ENCODE results near the gene CPN2. TPM values are rescaled to one million over a fixed set of nuclear protein-coding genes. Genes with fewer than 3 reads are reported as not detected.

Gene CPN2
- polyA plus RNA-seq, 1 donor from 2014 or later = not detected

DNA sequence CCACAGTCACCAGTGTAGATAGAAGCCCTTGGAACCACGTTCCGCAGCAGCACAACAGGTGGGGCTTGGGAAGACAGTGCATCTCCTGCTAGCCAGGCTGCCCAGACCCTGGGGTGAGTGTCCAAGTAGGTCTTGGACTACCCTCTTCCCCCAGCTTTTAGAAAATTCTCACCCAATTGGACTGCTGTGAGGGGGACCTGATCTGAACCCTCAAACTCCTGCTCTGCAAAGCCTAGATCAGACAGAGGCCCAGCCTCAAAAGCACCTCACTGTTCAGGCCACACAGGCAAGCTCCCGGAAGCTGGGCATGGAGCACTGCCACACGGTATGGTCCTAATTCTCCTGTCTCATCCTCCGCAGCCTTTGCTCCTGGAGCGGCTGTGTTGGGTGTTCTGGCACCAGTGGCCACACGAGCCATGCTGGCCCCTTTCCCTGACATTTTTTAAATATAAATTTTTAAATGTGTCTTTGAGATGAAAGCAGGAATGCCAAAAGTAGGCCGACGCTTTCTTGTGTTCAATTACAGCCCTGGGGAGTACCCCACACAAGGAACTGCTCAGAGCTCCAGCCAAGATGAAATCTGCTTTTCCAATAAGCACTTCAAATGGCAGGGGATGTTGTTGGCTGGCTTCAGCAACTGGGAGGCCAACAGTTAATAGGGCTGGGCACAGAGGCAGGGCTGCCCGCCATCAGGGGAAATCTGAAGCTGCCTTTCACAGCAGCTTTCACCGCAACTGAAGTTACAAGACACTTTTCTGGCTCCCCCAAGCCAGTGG is 40.9 kb downstream of the CPN2 start:
- H3K27ac ChIP-seq (ENCODE audit: low read length) = no peak overlapping the region
- H3K9me3 ChIP-seq (ENCODE audit: low read length) = no peaks in the 10 kb centered on the region
- TF ChIP-seq, protein P1, sequence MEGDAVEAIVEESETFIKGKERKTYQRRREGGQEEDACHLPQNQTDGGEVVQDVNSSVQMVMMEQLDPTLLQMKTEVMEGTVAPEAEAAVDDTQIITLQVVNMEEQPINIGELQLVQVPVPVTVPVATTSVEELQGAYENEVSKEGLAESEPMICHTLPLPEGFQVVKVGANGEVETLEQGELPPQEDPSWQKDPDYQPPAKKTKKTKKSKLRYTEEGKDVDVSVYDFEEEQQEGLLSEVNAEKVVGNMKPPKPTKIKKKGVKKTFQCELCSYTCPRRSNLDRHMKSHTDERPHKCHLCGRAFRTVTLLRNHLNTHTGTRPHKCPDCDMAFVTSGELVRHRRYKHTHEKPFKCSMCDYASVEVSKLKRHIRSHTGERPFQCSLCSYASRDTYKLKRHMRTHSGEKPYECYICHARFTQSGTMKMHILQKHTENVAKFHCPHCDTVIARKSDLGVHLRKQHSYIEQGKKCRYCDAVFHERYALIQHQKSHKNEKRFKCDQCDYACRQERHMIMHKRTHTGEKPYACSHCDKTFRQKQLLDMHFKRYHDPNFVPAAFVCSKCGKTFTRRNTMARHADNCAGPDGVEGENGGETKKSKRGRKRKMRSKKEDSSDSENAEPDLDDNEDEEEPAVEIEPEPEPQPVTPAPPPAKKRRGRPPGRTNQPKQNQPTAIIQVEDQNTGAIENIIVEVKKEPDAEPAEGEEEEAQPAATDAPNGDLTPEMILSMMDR (IDR thresholded peaks at IDR 0.05; ENCODE audit: poor library complexity, severe bottlenecking) = no peak
- no peak for TF ChIP-seq POLR2AphosphoS5 (IDR thresholded peaks at IDR 0.05)
- no peak for TF ChIP-seq RAD21 (conservative IDR thresholded peaks at IDR 0.05)
- TF ChIP-seq MXI1 (conservative IDR thresholded peaks at IDR 0.05; ENCODE audit: poor library complexity, severe bottlenecking) = no peak
- TF ChIP-seq TAF1 (IDR thresholded peaks at IDR 0.05; ENCODE audit: low read depth) = no peak
- no peak for TF ChIP-seq EZH2 (IDR thresholded peaks at IDR 0.05; ENCODE audit: borderline replicate concordance, insufficient read depth, low read length, poor library complexity, severe bottlenecking)
- TF ChIP-seq, protein P2, sequence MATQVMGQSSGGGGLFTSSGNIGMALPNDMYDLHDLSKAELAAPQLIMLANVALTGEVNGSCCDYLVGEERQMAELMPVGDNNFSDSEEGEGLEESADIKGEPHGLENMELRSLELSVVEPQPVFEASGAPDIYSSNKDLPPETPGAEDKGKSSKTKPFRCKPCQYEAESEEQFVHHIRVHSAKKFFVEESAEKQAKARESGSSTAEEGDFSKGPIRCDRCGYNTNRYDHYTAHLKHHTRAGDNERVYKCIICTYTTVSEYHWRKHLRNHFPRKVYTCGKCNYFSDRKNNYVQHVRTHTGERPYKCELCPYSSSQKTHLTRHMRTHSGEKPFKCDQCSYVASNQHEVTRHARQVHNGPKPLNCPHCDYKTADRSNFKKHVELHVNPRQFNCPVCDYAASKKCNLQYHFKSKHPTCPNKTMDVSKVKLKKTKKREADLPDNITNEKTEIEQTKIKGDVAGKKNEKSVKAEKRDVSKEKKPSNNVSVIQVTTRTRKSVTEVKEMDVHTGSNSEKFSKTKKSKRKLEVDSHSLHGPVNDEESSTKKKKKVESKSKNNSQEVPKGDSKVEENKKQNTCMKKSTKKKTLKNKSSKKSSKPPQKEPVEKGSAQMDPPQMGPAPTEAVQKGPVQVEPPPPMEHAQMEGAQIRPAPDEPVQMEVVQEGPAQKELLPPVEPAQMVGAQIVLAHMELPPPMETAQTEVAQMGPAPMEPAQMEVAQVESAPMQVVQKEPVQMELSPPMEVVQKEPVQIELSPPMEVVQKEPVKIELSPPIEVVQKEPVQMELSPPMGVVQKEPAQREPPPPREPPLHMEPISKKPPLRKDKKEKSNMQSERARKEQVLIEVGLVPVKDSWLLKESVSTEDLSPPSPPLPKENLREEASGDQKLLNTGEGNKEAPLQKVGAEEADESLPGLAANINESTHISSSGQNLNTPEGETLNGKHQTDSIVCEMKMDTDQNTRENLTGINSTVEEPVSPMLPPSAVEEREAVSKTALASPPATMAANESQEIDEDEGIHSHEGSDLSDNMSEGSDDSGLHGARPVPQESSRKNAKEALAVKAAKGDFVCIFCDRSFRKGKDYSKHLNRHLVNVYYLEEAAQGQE (IDR thresholded peaks at IDR 0.05; ENCODE audit: borderline replicate concordance) = no peak
- TF ChIP-seq SMC3 (conservative IDR thresholded peaks at IDR 0.05; ENCODE audit: poor library complexity) = no peak
- TF ChIP-seq EP300 (conservative IDR thresholded peaks at IDR 0.05; ENCODE audit: poor library complexity, severe bottlenecking) = no peak
- H3K27me3 ChIP-seq (ENCODE audit: insufficient read depth, low read depth, low read length) = peaks cover 8% of the 10 kb centered on the region
- no peaks in the 10 kb centered on the region for H3K36me3 ChIP-seq (ENCODE audit: insufficient read depth, low read length)
- no peak overlapping the region for H3K4me2 ChIP-seq (ENCODE audit: low read length)
- H3K79me2 ChIP-seq (replicated peaks; ENCODE audit: insufficient read depth, low read length) = no peaks in the 10 kb centered on the region
- H3K4me3 ChIP-seq (ENCODE audit: low read length) = no peak overlapping the region
- no peaks in the 10 kb centered on the region for H3F3A ChIP-seq (ENCODE audit: insufficient read depth, low read length, poor library complexity, severe bottlenecking)
- no peak overlapping the region for H2AFZ ChIP-seq (ENCODE audit: low read depth, low read length)
- H4K20me1 ChIP-seq (ENCODE audit: insufficient read depth) = no peaks in the 10 kb centered on the region
- H3K9me2 ChIP-seq (ENCODE audit: insufficient read depth, low read length) = no peaks in the 10 kb centered on the region
- H3K9ac ChIP-seq (ENCODE audit: low read length) = no peak overlapping the region

DNA sequence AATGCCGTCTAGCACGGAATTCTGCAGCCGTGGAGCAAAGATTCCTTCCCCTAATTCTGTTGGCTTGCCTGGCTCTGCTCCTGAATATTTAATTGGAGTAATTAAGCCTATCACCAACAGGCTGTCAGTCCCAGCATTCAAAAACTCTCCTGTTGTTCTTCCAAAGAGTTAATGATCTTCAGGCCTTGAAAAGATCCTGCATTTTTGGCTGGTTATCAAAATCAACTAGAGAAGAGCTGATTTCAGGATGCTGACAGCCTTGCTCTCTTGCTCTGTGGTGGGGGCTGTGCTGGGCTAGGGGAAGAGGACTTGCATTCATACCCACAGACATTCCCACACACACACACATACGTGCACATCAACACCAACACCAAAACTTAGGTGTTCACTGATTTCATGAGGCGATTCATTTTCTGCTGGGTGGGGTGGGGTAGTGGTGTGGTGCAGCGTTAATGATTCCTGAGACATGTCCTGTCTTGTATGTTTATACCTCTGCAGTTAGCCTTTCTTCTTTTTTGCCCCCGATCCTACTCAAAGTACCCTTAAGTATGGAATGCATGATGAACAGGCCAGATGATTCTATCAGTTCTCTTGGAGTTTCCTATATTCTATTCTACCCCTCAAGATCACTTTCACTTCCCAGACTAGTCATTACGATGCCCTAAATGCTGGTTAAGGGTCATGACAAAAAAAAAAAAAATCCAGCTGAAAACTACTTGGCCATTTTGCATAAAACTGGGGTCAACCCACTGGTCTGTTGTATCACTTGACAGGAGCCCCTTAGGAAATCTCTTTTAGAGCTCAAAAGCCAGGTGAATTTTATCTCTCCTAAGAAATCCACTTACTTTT is 42.3 kb downstream of the CPN2 start:
- H3K27me3 ChIP-seq (ENCODE audit: insufficient read depth, low read depth, low read length) = peaks cover 9% of the 10 kb centered on the region
- no peaks in the 10 kb centered on the region for H3K9me3 ChIP-seq (ENCODE audit: low read length)
- no peaks in the 10 kb centered on the region for H3F3A ChIP-seq (ENCODE audit: insufficient read depth, low read length, poor library complexity, severe bottlenecking)
- no peak overlapping the region for H3K9ac ChIP-seq (ENCODE audit: low read length)
- H3K79me2 ChIP-seq (replicated peaks; ENCODE audit: insufficient read depth, low read length) = no peaks in the 10 kb centered on the region
- H4K20me1 ChIP-seq (ENCODE audit: insufficient read depth) = no peaks in the 10 kb centered on the region
- no peak overlapping the region for H3K4me3 ChIP-seq (ENCODE audit: low read length)
- no peak overlapping the region for H3K4me2 ChIP-seq (ENCODE audit: low read length)
- H3K9me2 ChIP-seq (ENCODE audit: insufficient read depth, low read length) = no peaks in the 10 kb centered on the region
- H3K36me3 ChIP-seq (ENCODE audit: insufficient read depth, low read length) = no peaks in the 10 kb centered on the region
- no peak overlapping the region for H3K27ac ChIP-seq (ENCODE audit: low read length)
- TF ChIP-seq MXI1 (conservative IDR thresholded peaks at IDR 0.05; ENCODE audit: poor library complexity, severe bottlenecking) = no peak
- no peak for TF ChIP-seq POLR2AphosphoS5 (IDR thresholded peaks at IDR 0.05)
- no peak for TF ChIP-seq TAF1 (IDR thresholded peaks at IDR 0.05; ENCODE audit: low read depth)
- no peak for TF ChIP-seq RAD21 (conservative IDR thresholded peaks at IDR 0.05)
- TF ChIP-seq, protein P1 (IDR thresholded peaks at IDR 0.05; ENCODE audit: poor library complexity, severe bottlenecking) = no peak
- no peak for TF ChIP-seq EP300 (conservative IDR thresholded peaks at IDR 0.05; ENCODE audit: poor library complexity, severe bottlenecking)
- no peak for TF ChIP-seq SMC3 (conservative IDR thresholded peaks at IDR 0.05; ENCODE audit: poor library complexity)
- TF ChIP-seq EZH2 (IDR thresholded peaks at IDR 0.05; ENCODE audit: borderline replicate concordance, insufficient read depth, low read length, poor library complexity, severe bottlenecking) = no peak
- no peak overlapping the region for H2AFZ ChIP-seq (ENCODE audit: low read depth, low read length)
